Right ventricle myocardium superior (tissue), 1 donor: ENCODE measurements around the gene TIMM29. TPM values are rescaled to one million over a fixed set of nuclear protein-coding genes. Genes with fewer than 3 reads are reported as not detected.

Experiments
- ATAC-seq: fragments of 200-7000 bp; cut with Tn5 transposase; one replicate; pipeline ENCODE4 v1.9.1; 2020; ENCODE audit warnings: mild to moderate bottlenecking; ENCODE audit not compliant: poor library complexity
- DNase-seq: peaks from one replicate; pipeline ENCODE4 v3.0.0-alpha.2; 2020
- intact Hi-C: fragments of 100-400 bp; cut with DNase I; formaldehyde crosslinking; loops from one replicate; pipeline ENCODE4 v1.11.2; 2022
- total RNA-seq: library from RNA; stranded (reverse); fragmentation: NEBNext Ultra II Directional; extraction: Animal tissue kit (Norgen Biotek cat#: 25700); gene quantifications from one replicate; pipeline ENCODE4 v1.2.1, GENCODE V29; 2021
- donor health status: DM: no; HTN: yes; CAD: no; lungs with severe emphysema.

Gene TIMM29
- total RNA-seq, 1 donor from 2014 or later: 11.8 TPM

GRCh38 chr19:10908380-10908960, 20.1 kb upstream of the TIMM29 start:
- DNase-seq (no peak), ATAC-seq (no peak)

GRCh38 chr19:10911579-10912363, 16.8 kb upstream of the TIMM29 start:
- ATAC-seq (no peak), DNase-seq (no peak)
- intact Hi-C loops: no loop called here

More at GRCh38 chr19:10908380-10908960, 20.1 kb upstream of the TIMM29 start:
- intact Hi-C loops: no loop called here

- ATAC-seq (no peak), DNase-seq (no peak)
- intact Hi-C loops: no loop called here
Measured at GRCh38 chr19:10912619-10913018, 16.0 kb upstream of the TIMM29 start.

GRCh38 chr19:10913716-10914340, 14.8 kb upstream of the TIMM29 start:
- no peak for ATAC-seq
- intact Hi-C loops: no loop called here
- no peak for DNase-seq

- DNase-seq (no peak), ATAC-seq (no peak)
- intact Hi-C loops: no loop called here
Measured at GRCh38 chr19:10915130-10916091, 13.2 kb upstream of the TIMM29 start.

- ATAC-seq: no peak
- no peak for DNase-seq
- intact Hi-C loops: no loop called here
Measured at GRCh38 chr19:10916602-10917001, 12.0 kb upstream of the TIMM29 start.

- intact Hi-C loops: no loop called here
- DNase-seq: peak; percentile 22
- no peak for ATAC-seq
Measured at GRCh38 chr19:10918359-10918758, 10.3 kb upstream of the TIMM29 start.

- intact Hi-C loops: no loop called here
- DNase-seq: no peak
- peak; percentile 18 for ATAC-seq
Measured at GRCh38 chr19:10919352-10920287, 9.0 kb upstream of the TIMM29 start.

- DNase-seq (no peak), ATAC-seq (no peak)
- intact Hi-C loops: no loop called here
Measured at GRCh38 chr19:10920288-10920655, 8.3 kb upstream of the TIMM29 start.

GRCh38 chr19:10920781-10921180, 7.8 kb upstream of the TIMM29 start:
- DNase-seq (no peak), ATAC-seq (no peak)
- intact Hi-C loops: no loop called here

- DNase-seq: no peak
Measured at GRCh38 chr19:10921199-10921909, 7.3 kb upstream of the TIMM29 start.

GRCh38 chr19:10921910-10922637, 6.5 kb upstream of the TIMM29 start:
- intact Hi-C loops: no loop called here
- no peak for ATAC-seq
- DNase-seq: peak; percentile 32

More at GRCh38 chr19:10921199-10921909, 7.3 kb upstream of the TIMM29 start:
- peak; percentile 5 for ATAC-seq
- intact Hi-C loops: no loop called here

- ATAC-seq (no peak), DNase-seq (peak; percentile 21)
- intact Hi-C loops: no loop called here
Measured at GRCh38 chr19:10922638-10923014, 6.0 kb upstream of the TIMM29 start.

- ATAC-seq (no peak), DNase-seq (peak; percentile 24)
- intact Hi-C loops: no loop called here
Measured at GRCh38 chr19:10923260-10924112, 5.1 kb upstream of the TIMM29 start.

GRCh38 chr19:10924597-10924996, 4.0 kb upstream of the TIMM29 start:
- ATAC-seq: no peak
- intact Hi-C loops: no loop called here

More at GRCh38 chr19:10924597-10924996, 4.0 kb upstream of the TIMM29 start:
- no peak for DNase-seq
